SK-MEL-5 (cell line): ENCODE data around the gene CST7. TPM values are rescaled to one million over a fixed set of nuclear protein-coding genes. Genes with fewer than 3 reads are reported as not detected.

Source experiments
- DNase-seq: peaks from one replicate; pipeline ENCODE4 v3.0.0-alpha.2; 2016; ENCODE audit warnings: low read depth, low spot score
- in situ Hi-C: cut with HindIII; loops from 2 replicates; pipeline ENCODE4 v1.10.0; 2016; ENCODE audit warnings: low sequenced_read_pairs, high pct_unique_total_duplicates, low pct_unique_long_range_greater_than_20kb
- total RNA-seq: library from RNA; depleted of rRNA; stranded (reverse); fragments of >200 nt; shearing (Covaris generic); gene quantifications from 2 replicates; pipeline ENCODE4 v1.2.3, GENCODE V29; 2014

Gene CST7
- total RNA-seq, 1 experiment from 2014 or later: 0.29 TPM

GRCh38 chr20:24957326-24958016 lies 8.4 kb downstream of the CST7 start:
- in situ Hi-C loops: no loop called here
- DNase-seq: no peak

- in situ Hi-C loops: no loop called here
- DNase-seq: no peak
These were observed 9.7 kb downstream of the CST7 start for GRCh38 chr20:24958506-24959385.

GRCh38 chr20:24959591-24960301 lies 10.7 kb downstream of the CST7 start:
- no peak for DNase-seq
- in situ Hi-C loops: no loop called here

GRCh38 chr20:24960302-24960801 lies 11.3 kb downstream of the CST7 start:
- DNase-seq: no peak
- in situ Hi-C loops: no loop called here

GRCh38 chr20:24960861-24961260 lies 11.8 kb downstream of the CST7 start:
- no peak for DNase-seq
- in situ Hi-C loops: no loop called here

GRCh38 chr20:24961384-24962181 lies 12.5 kb downstream of the CST7 start:
- DNase-seq: no peak
- in situ Hi-C loops: no loop called here

GRCh38 chr20:24962182-24962492 lies 13.1 kb downstream of the CST7 start:
- DNase-seq: no peak

GRCh38 chr20:24962510-24962909 lies 13.4 kb downstream of the CST7 start:
- in situ Hi-C loops: no loop called here
- DNase-seq: no peak

More at GRCh38 chr20:24962182-24962492, 13.1 kb downstream of the CST7 start:
- in situ Hi-C loops: no loop called here

- in situ Hi-C loops: no loop called here
- no peak for DNase-seq
These were observed 14.8 kb downstream of the CST7 start for GRCh38 chr20:24963672-24964505.

GRCh38 chr20:24964506-24964840 lies 15.4 kb downstream of the CST7 start:
- in situ Hi-C loops: no loop called here
- no peak for DNase-seq

GRCh38 chr20:24965065-24965919 lies 16.2 kb downstream of the CST7 start:
- no peak for DNase-seq
- in situ Hi-C loops: no loop called here

GRCh38 chr20:24966317-24967012 lies 17.4 kb downstream of the CST7 start:
- in situ Hi-C loops: no loop called here
- DNase-seq: no peak

GRCh38 chr20:24968278-24968800 lies 19.3 kb downstream of the CST7 start:
- in situ Hi-C loops: no loop called here
- DNase-seq: no peak

GRCh38 chr20:24969186-24970029 lies 20.3 kb downstream of the CST7 start:
- in situ Hi-C loops: no loop called here
- DNase-seq: no peak
